ENCODE data around the gene JADE1. TPM values are rescaled to one million over a fixed set of nuclear protein-coding genes. Genes with fewer than 3 reads are reported as not detected.

JADE1 gene
- total RNA-seq, 1 donor from 2014 or later, result 19.0 TPM

DNA sequence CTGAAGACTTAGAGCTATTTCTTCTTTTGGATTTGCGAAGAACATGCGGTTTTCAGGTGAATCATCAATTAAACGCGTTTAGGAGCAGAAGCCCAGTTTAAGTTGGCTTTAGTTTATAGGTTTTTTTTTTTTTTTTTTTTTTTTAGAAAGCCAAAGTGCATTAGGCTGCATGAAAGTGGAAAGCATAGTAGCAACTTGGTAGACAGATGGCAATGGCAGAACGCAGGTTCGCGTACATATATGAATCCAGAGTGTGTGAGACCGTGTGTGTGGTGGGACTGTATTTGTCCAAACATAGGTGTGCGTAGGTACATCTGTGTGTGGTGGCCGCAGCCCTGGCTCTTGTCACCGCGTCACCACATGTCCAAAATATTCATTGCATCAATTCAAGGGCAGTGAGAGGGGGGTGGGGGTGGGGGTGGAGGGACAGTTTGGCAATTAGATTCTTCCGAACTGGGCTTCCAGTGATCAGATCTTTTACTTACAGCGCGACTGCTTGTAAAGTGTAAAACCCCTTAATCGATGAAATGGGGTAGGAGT, 901 bp downstream of the JADE1 start:
- TF ChIP-seq, protein P1, sequence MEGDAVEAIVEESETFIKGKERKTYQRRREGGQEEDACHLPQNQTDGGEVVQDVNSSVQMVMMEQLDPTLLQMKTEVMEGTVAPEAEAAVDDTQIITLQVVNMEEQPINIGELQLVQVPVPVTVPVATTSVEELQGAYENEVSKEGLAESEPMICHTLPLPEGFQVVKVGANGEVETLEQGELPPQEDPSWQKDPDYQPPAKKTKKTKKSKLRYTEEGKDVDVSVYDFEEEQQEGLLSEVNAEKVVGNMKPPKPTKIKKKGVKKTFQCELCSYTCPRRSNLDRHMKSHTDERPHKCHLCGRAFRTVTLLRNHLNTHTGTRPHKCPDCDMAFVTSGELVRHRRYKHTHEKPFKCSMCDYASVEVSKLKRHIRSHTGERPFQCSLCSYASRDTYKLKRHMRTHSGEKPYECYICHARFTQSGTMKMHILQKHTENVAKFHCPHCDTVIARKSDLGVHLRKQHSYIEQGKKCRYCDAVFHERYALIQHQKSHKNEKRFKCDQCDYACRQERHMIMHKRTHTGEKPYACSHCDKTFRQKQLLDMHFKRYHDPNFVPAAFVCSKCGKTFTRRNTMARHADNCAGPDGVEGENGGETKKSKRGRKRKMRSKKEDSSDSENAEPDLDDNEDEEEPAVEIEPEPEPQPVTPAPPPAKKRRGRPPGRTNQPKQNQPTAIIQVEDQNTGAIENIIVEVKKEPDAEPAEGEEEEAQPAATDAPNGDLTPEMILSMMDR (conservative IDR thresholded peaks at IDR 0.05; ENCODE audit: low read depth, low read length), result no peak
- no peak for DNase-seq (ENCODE audit: low read depth)
- peak overlapping the region; percentile 78 for H3K4me3 ChIP-seq (ENCODE audit: low read depth, low read length)

DNA sequence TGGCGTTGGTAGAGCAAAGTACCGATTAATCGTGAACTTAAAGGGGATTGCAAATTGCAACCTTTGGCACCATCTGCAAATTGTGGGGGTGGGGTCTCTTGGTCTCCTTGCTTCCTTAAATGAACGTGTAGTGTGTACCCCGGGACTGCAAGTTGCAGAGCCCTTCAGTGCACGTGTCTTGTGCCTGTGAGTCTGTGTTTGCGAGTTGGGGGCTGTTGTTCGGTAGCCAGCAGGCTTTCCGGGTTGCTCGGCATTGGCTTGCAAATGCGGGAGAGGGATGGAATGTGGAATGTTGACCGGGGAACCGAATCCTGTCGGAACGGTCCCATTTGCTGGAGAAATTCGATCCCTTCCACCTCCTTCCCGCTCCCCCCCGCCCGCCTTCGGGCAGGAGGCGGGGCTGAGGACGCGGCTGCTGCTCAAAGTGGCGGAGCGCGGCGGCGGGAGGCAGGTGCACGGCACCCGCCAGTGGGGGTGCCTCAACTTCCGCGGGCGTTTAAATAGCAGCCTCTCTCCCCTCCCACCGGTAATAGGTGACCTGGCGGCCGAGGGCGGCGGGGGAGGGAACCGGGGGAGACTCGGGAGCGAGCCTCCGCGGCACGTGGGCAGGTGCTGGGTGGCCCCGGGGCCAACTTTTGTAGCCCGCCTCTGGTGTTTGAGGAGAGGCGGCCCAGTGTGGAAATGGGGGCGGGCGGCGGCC, 1.5 kb downstream of the JADE1 start:
- H3K4me3 ChIP-seq (ENCODE audit: low read depth, low read length), result peak overlapping the region; percentile 78
- TF ChIP-seq, protein P1 (conservative IDR thresholded peaks at IDR 0.05; ENCODE audit: low read depth, low read length), result no peak
- no peak for DNase-seq (ENCODE audit: low read depth)

DNA sequence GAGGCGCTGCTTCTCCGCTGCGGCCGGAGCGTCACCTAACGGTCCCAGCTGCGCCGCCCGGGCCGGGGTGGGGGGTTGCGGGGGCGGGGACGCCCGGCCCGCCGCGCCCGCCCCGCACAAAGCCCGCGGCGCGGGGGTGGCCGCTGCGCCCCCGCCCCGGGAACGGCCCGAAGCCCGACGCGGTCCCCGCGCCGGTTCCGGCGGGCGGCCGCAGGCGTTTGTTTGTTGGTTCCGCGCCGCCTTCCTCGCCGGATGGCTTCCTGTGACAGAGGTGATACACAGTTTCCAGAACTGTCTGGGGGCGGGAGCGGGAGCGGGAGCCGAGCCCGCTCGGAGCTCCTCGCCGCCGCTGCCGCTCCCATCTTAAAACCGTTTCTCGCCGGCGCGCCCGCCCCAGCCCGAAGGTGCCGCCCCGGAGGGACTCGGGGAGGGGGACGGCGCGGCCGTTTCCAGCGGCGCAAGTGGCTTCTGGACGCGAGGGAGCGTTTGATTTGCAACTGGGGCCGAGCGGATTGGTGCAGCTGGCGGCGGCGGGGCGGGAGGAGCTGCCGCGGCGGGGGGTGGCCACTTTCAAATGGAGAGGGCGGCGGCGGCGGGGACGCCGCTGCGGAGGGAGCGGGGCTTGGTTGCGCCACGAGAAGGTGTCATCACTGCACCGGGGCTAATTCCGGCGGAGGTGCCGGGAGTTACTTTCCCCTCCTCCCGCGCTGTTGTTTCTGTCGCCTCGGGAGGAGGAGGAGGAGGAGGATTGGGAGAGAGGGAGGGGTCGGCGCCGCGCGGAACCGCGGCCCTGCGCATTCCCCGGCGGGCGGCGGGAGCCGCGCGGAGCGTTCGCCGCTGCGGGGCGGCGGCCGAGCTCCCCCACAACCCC, 2.3 kb downstream of the JADE1 start:
- peak overlapping the region; percentile 78 for H3K4me3 ChIP-seq (ENCODE audit: low read depth, low read length)
- TF ChIP-seq, protein P1 (conservative IDR thresholded peaks at IDR 0.05; ENCODE audit: low read depth, low read length), result no peak
- no peak for DNase-seq (ENCODE audit: low read depth)

DNA sequence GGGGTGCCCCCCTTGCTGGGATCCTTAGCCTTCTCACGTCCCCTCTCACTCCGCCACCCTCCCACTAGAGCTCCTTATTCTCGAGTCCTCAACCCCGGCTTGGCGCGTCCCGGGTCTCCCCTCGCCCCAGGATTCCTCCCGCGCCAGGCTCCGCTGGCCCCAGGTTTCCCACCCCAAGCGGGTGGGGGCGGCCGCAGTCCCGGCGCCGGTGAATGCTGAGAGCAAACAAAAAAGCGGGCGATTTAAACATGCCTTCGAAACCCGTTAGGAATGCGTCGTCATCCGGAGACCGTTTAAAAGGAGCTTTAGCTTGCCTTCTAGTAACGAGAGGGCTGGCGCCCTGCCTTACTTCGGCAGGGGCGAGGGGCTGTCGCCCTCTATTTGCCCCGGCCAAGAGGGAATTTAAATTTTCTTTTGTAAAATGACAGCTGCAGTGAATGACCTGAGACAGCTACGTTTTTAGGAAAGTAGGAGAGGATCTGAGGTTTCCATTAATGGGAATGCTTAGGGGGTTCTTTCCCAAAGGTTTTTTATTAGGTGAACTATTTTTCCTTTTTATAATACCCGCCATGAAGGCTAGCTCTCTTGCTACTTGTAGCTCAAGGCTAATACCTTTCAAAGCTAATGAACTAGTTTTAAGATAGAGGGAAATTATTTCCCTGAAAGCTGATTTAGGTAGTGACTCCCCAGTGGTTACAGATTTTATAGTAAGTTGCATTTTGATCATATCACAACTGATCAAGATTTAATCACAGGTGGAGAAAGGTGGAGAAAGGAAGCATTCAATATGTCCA, 3.1 kb downstream of the JADE1 start:
- no peak for DNase-seq (ENCODE audit: low read depth)
- TF ChIP-seq, protein P1 (conservative IDR thresholded peaks at IDR 0.05; ENCODE audit: low read depth, low read length), result no peak
- H3K4me3 ChIP-seq (ENCODE audit: low read depth, low read length), result peak overlapping the region; percentile 78

DNA sequence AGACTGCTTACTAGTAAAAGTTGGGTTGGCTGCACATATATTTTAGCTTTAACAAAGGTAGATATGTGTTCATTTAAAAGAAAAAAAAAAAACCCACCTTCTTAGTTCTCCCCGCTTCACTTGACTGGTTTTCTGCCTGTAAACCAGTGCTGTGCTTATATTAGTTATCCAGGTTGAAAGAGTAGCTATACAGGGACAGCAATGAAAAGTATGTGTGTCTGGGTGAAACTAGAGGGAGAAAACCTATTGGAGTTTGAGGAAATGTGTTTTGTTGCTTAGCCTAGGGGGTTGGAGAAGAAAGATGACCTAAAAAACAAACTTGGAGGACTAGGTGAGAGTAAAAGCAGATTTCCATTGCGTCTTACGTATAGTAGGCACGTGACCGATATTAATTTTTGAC, 4.5 kb downstream of the JADE1 start:
- H3K4me3 ChIP-seq (ENCODE audit: low read depth, low read length), result no peak overlapping the region
- no peak for DNase-seq (ENCODE audit: low read depth)
- TF ChIP-seq, protein P1 (conservative IDR thresholded peaks at IDR 0.05; ENCODE audit: low read depth, low read length), result no peak

DNA sequence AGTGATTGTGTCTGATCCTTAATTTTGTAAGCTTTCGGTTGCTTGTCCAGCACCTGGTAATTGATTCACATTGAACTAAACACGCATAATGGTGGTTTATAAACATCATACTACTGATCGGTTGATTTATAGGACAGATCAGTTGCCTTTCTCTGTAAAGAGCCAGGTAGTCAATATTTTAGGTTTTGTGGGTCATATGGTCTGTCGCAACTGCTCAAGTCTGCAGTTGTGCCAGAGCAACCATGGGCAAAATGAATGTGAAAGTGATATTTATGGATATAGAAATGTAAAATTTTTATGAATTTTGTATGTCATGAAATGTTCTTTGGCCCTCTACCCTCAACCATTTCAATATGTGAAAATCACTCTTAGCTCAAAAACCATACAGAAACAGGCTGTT, 8.9 kb downstream of the JADE1 start:
- TF ChIP-seq, protein P1 (conservative IDR thresholded peaks at IDR 0.05; ENCODE audit: low read depth, low read length), result no peak
- DNase-seq (ENCODE audit: low read depth), result no peak
- H3K4me3 ChIP-seq (ENCODE audit: low read depth, low read length), result no peak overlapping the region
